ENCODE results near the gene VPREB1.
"Not testable (repeated sequence)": the region's sequence is repeated elsewhere in the genome, so short reads cannot be mapped to it uniquely, and the experiment has no call there.

VPREB1 gene

GRCh38 chr22:22214819-22215329 lies 29.7 kb upstream of the VPREB1 start:
- no peak for DNase-seq (ENCODE audit: low read depth in 2 of 2)

GRCh38 chr22:22215659-22216449 lies 28.7 kb upstream of the VPREB1 start:
- DNase-seq (ENCODE audit: low read depth in 2 of 2) = no peak

- DNase-seq (ENCODE audit: low read depth in 2 of 2) = no peak
Observed at GRCh38 chr22:22216450-22216959, 28.1 kb upstream of the VPREB1 start.

- no peak for DNase-seq (ENCODE audit: low read depth in 2 of 2)
Observed at GRCh38 chr22:22218302-22218701, 26.3 kb upstream of the VPREB1 start.

- DNase-seq (ENCODE audit: low read depth in 2 of 2) = no peak
Observed at GRCh38 chr22:22219140-22219996, 25.2 kb upstream of the VPREB1 start.

GRCh38 chr22:22221043-22221442 lies 23.5 kb upstream of the VPREB1 start:
- not testable (repeated sequence) for DNase-seq (ENCODE audit: low read depth in 2 of 2)

GRCh38 chr22:22226448-22227187 lies 18.0 kb upstream of the VPREB1 start:
- no peak for DNase-seq (ENCODE audit: low read depth in 2 of 2)

- no peak for DNase-seq (ENCODE audit: low read depth in 2 of 2)
Observed at GRCh38 chr22:22228421-22228820, 16.2 kb upstream of the VPREB1 start.

GRCh38 chr22:22228921-22229320 lies 15.7 kb upstream of the VPREB1 start:
- DNase-seq (ENCODE audit: low read depth in 2 of 2) = no peak

GRCh38 chr22:22229683-22230420 lies 14.7 kb upstream of the VPREB1 start:
- no peak for DNase-seq (ENCODE audit: low read depth in 2 of 2)

- no peak for DNase-seq (ENCODE audit: low read depth in 2 of 2)
Observed at GRCh38 chr22:22230438-22230837, 14.1 kb upstream of the VPREB1 start.

- DNase-seq (ENCODE audit: low read depth in 2 of 2) = no peak
Observed at GRCh38 chr22:22233081-22233480, 11.5 kb upstream of the VPREB1 start.

- peak; percentile 7 to 22 for DNase-seq (ENCODE audit: low read depth in 2 of 2)
Observed at GRCh38 chr22:22235558-22235957, 9.0 kb upstream of the VPREB1 start.

GRCh38 chr22:22237521-22237920 lies 7.1 kb upstream of the VPREB1 start:
- DNase-seq (ENCODE audit: low read depth in 2 of 2) = no peak

- DNase-seq (ENCODE audit: low read depth in 2 of 2) = no peak
Observed at GRCh38 chr22:22239311-22239939, 5.2 kb upstream of the VPREB1 start.

- DNase-seq (ENCODE audit: low read depth in 2 of 2) = no peak
Observed at GRCh38 chr22:22241554-22241898, 3.1 kb upstream of the VPREB1 start.

- no peak for DNase-seq (ENCODE audit: low read depth in 2 of 2)
Observed at GRCh38 chr22:22242488-22242887, 2.1 kb upstream of the VPREB1 start.

- no peak for DNase-seq (ENCODE audit: low read depth in 2 of 2)
Observed at GRCh38 chr22:22243033-22243680, 1.4 kb upstream of the VPREB1 start.

- DNase-seq (ENCODE audit: low read depth in 2 of 2) = no peak
Observed at GRCh38 chr22:22245256-22245909, 797 bp downstream of the VPREB1 start.
